Loucy (cell line): ENCODE measurements around the gene PPFIBP1.

Source experiments
- H2AFZ ChIP-seq: fragments of 200-600 bp; sonication (generic); 2 replicates; pipeline ENCODE4 v1.6.0; 2016; ENCODE audit warnings: antibody characterized with exemption, mild to moderate bottlenecking, low read length, moderate library complexity
- H3F3A ChIP-seq: fragments of 200-600 bp; 2 replicates; pipeline ENCODE4 v1.6.0; 2016; ENCODE audit warnings: antibody characterized with exemption, low read depth, mild to moderate bottlenecking
- H3K27me3 ChIP-seq: fragments of 200-600 bp; sonication (generic); 2 replicates; pipeline ENCODE4 v1.6.1; 2014; ENCODE audit warnings: low read length, mild to moderate bottlenecking; ENCODE audit not compliant: insufficient read depth, poor library complexity, severe bottlenecking
- H3K36me3 ChIP-seq: fragments of 200-600 bp; sonication (generic); 2 replicates; pipeline ENCODE4 v1.6.1; 2016; ENCODE audit warnings: low read length; ENCODE audit not compliant: insufficient read depth
- H3K4me1 ChIP-seq: fragments of 200-600 bp; sonication (generic); 2 replicates; pipeline ENCODE4 v1.5.1; 2014; ENCODE audit warnings: low read length, mild to moderate bottlenecking; ENCODE audit not compliant: insufficient read depth, poor library complexity, severe bottlenecking
- H3K4me2 ChIP-seq: fragments of 200-600 bp; sonication (generic); 2 replicates; pipeline ENCODE4 v1.6.0; 2014; ENCODE audit warnings: antibody characterized with exemption, low read length, low read depth, mild to moderate bottlenecking; ENCODE audit not compliant: poor library complexity, severe bottlenecking
- H3K4me3 ChIP-seq: fragments of 200-600 bp; sonication (generic); 2 replicates; pipeline ENCODE4 v1.5.1; 2014; ENCODE audit warnings: low read length, mild to moderate bottlenecking, mixed read lengths; ENCODE audit not compliant: poor library complexity, severe bottlenecking
- H3K79me2 ChIP-seq: fragments of 200-600 bp; sonication (generic); 2 replicates; pipeline ENCODE4 v1.6.1; 2014; ENCODE audit warnings: low read length; ENCODE audit not compliant: insufficient read depth
- H3K9ac ChIP-seq: fragments of 200-600 bp; sonication (generic); 2 replicates; pipeline ENCODE4 v1.6.0; 2014; ENCODE audit warnings: mild to moderate bottlenecking, low read depth, low read length, moderate library complexity; ENCODE audit not compliant: poor library complexity, severe bottlenecking
- H3K9me2 ChIP-seq: fragments of 200-600 bp; sonication (generic); replicated peaks from 2 replicates; pipeline ENCODE4 v1.6.1; 2016; ENCODE audit warnings: low read depth, low read length, mixed read lengths
- H3K9me3 ChIP-seq: fragments of 200-600 bp; sonication (generic); 2 replicates; pipeline ENCODE4 v1.6.1; 2014; ENCODE audit warnings: mild to moderate bottlenecking, antibody characterized with exemption, low read length, low read depth; ENCODE audit not compliant: insufficient read depth
- H4K20me1 ChIP-seq: fragments of 200-600 bp; sonication (generic); 2 replicates; pipeline ENCODE4 v1.6.0; 2014; ENCODE audit warnings: antibody characterized with exemption, low read length, mild to moderate bottlenecking; ENCODE audit not compliant: insufficient read depth, poor library complexity, severe bottlenecking
- EZH2phosphoT487 ChIP-seq: fragments of 200-600 bp; IDR thresholded peaks from 2 replicates; pipeline ENCODE4 v1.6.1; 2018; ENCODE audit warnings: antibody characterized with exemption, mild to moderate bottlenecking, moderate library complexity, borderline replicate concordance
- TF ChIP-seq, protein P1 (sequence below): fragments of 200-600 bp; sonication (generic); conservative IDR thresholded peaks from 2 replicates; pipeline ENCODE4 v1.5.1; 2014; ENCODE audit warnings: mild to moderate bottlenecking, antibody characterized with exemption, low read length

The PPFIBP1 gene

DNA sequence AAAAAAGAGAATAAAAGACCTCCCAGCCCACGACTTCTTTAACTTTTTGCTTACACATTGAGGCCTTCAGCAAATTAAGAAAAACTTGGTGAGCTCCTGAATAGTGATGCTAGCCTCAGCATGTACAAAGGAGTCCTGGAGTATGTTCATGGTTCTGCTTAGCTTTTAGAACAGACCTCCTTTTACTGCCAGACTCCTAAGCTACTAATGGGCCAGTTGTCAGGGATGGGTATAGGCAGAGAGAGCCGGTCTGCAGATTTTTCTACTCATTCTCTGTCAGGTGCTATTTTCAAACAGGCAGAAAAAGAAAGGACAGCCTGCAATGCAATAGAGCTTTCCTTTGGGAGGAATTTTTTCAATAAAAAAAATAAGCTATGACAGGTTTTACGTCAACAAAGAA, 90.4 kb downstream of the PPFIBP1 start:
- Histone ChIP-seq H3K9me2 (no peaks in the 10 kb centered on the region), H3K9ac (no peak overlapping the region), H3K36me3 (no peaks in the 10 kb centered on the region), H3K27me3 (no peaks in the 10 kb centered on the region), H3F3A (no peaks in the 10 kb centered on the region), H3K4me1 (peaks cover 17% of the 10 kb centered on the region), H3K79me2 (no peaks in the 10 kb centered on the region), H3K4me2 (no peak overlapping the region), H4K20me1 (no peaks in the 10 kb centered on the region), H3K4me3 (no peak overlapping the region), H2AFZ (no peak overlapping the region), H3K9me3 (no peaks in the 10 kb centered on the region)
- TF ChIP-seq, protein P1, sequence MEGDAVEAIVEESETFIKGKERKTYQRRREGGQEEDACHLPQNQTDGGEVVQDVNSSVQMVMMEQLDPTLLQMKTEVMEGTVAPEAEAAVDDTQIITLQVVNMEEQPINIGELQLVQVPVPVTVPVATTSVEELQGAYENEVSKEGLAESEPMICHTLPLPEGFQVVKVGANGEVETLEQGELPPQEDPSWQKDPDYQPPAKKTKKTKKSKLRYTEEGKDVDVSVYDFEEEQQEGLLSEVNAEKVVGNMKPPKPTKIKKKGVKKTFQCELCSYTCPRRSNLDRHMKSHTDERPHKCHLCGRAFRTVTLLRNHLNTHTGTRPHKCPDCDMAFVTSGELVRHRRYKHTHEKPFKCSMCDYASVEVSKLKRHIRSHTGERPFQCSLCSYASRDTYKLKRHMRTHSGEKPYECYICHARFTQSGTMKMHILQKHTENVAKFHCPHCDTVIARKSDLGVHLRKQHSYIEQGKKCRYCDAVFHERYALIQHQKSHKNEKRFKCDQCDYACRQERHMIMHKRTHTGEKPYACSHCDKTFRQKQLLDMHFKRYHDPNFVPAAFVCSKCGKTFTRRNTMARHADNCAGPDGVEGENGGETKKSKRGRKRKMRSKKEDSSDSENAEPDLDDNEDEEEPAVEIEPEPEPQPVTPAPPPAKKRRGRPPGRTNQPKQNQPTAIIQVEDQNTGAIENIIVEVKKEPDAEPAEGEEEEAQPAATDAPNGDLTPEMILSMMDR: no peak
- TF ChIP-seq EZH2phosphoT487: no peak

DNA sequence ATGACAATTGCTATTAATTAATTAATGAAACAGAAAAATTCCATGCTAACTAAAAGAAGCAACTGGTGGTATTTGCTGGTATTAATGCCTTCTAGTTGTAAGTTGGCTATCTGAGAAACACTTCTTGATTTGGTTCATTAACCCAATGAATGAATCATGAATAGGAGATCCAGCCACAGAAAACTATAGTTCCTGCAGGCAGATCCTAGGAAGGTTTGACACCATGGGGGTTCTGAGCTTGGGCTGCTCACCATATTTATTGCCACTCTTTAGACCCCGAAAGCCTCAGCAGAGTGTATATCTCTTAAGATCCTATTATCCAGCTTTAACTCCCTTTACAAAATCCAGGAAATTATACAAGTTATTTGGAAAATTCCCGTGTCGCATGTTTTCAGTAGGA, 90.9 kb downstream of the PPFIBP1 start:
- no peak overlapping the region for H3K4me3 ChIP-seq
- H3K4me1 ChIP-seq: peaks cover 19% of the 10 kb centered on the region

DNA sequence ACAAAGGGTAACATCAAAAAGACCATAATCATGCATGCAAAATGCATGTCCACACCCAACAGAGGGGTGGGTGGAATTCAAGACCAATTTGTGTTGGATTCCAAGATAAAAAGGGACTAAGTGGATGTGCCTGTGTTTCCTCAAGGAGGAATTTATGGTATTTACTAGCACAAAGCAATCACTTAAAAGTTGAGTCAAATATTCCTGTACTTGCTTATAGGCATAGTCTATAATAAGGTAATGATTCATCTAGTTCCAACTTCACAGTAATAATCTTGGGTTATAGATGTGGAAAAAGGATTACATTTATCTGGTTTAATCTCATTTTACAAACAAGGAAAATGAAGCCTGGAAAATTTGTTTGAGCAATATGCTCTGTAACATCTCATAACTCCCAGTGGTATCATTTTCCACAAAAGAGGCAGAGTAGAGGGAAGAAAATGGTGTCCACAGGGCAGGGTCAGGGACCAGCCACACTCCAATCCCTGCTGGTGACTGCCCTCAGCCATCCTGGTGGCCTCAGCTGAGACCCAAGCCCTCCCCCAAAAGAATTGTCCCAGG, 91.4 kb downstream of the PPFIBP1 start:
- Histone ChIP-seq H3K79me2 (0 out of 2 replicates have a peak, but pooled peaks cover 3% of the 10 kb centered on the region), H3K27me3 (no peaks in the 10 kb centered on the region), H3K4me2 (no peak overlapping the region), H3K9me2 (no peaks in the 10 kb centered on the region), H2AFZ (no peak overlapping the region), H3K9me3 (no peaks in the 10 kb centered on the region), H4K20me1 (no peaks in the 10 kb centered on the region), H3K4me3 (no peak overlapping the region), H3F3A (no peaks in the 10 kb centered on the region), H3K36me3 (no peaks in the 10 kb centered on the region), H3K4me1 (peaks cover 24% of the 10 kb centered on the region), H3K9ac (no peak overlapping the region)
- TF ChIP-seq EZH2phosphoT487: no peak
- TF ChIP-seq, protein P1: no peak

More for the DNA sequence above, 90.9 kb downstream of the PPFIBP1 start:
- TF ChIP-seq, protein P1: no peak
- TF ChIP-seq EZH2phosphoT487: no peak
- Histone ChIP-seq H2AFZ (no peak overlapping the region), H3K9ac (no peak overlapping the region), H3K4me2 (no peak overlapping the region), H3K9me2 (no peaks in the 10 kb centered on the region), H3K27me3 (no peaks in the 10 kb centered on the region), H3K36me3 (no peaks in the 10 kb centered on the region), H3K79me2 (no peaks in the 10 kb centered on the region), H3F3A (no peaks in the 10 kb centered on the region), H4K20me1 (no peaks in the 10 kb centered on the region), H3K9me3 (no peaks in the 10 kb centered on the region)
